Cardiac septum (tissue), 1 donor: ENCODE measurements around the gene PTPRE. TPM values are rescaled to one million over a fixed set of nuclear protein-coding genes. Genes with fewer than 3 reads are reported as not detected.

ENCODE experiments used
- DNase-seq: peaks from one replicate; pipeline ENCODE4 v3.0.0-alpha.2; 2020; ENCODE audit warnings: low spot score
- intact Hi-C: fragments of 100-400 bp; cut with DNase I; formaldehyde crosslinking; loops from one replicate; pipeline ENCODE4 v1.14.0; 2022
- total RNA-seq: library from RNA; stranded (reverse); fragmentation: NEBNext Ultra II Directional; extraction: Animal tissue kit (Norgen Biotek cat#: 25700); gene quantifications from one replicate; pipeline ENCODE4 v1.2.1, GENCODE V29; 2021
- donor health status: DM: no; HTN: no; CAD: no.

PTPRE gene
- total RNA-seq, 1 donor from 2014 or later = 51.1 TPM

DNA sequence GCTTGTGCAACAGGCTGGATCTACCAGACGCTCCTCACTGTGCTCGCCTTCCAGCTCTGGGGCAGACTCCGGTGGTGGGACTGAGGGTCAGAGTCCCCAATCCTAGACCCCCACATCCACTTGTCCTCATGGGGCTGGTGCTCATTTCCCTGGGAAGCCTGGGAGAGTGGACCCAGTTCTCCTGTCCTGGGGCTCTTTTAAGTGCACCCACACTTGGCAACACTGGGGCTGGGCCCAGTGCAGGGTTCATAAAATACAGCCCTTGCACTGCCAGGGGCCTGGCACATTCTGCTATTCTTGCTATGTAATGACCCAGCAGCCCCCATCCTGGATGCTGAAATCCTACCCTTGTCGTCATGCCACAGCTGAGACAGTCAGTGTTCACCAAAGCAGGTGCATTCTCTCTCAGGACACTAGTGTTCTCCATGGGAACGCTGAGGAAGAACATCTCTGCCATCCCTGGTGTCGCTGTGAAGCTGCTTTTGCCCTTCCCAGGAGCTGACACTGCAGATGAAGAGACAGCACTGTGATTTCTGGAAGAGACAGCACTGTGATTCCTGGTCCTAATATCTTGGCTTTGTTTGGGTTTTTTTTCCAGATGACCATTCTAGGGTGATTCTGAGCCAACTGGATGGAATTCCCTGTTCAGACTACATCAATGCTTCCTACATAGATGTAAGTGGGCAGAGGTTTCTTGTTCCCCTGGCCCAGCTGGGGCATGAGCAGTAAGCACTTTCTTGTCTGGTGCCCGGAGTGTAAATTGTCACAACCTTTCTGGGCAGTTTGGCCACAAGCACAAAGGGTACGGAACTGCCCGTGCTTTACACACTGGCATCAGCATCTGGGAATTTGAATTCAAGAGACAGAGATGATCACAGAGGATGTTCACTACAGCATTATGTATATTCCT lies 153.7 kb downstream of the PTPRE start:
- DNase-seq = peak; percentile 51
- intact Hi-C loops = no loop called here

DNA sequence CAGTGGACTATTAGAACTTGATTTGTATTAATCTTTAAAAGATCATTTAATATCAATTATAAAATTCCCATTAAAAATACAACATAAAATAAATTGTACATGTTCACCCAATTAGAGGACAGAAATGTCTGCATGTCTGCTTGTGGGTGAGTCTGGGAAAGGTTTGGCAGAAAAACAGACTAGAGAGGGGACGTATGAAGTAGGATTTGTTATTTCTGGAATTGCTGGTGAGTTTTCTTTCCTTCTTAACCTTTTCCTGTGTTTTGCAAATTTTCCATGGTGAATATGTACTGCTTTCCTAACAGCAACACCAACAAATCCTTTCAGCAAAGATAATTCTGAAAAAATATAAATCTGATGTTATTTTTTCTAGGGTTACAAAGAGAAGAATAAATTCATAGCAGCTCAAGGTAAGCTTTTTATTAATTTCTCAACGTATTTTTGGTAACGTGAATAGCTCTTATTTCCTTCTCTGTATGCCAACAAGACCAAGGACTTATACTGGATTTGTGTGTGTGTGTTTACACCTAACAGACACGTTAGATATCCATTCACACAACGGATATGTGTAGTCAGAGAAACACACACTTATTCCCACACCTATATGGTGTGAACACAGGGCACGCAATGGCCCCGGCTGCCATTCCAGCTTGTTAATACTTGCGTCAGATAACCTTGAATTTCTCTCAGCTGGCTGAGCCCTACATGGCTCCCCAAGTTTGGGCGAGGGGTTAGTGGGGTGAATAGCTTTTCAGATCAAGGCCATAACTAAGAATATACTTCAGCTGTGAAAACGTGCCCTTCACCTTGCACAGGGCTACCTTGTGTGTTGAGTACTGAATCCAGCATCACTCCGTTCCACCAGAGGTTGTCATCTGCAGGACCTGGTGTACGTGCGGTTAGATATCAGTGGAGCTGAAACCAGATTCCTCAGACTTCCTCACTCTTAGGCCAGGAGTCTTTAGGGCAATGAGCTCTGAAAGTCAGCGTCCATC lies 154.7 kb downstream of the PTPRE start:
- intact Hi-C loops = no loop called here
- peak; percentile 57 for DNase-seq

DNA sequence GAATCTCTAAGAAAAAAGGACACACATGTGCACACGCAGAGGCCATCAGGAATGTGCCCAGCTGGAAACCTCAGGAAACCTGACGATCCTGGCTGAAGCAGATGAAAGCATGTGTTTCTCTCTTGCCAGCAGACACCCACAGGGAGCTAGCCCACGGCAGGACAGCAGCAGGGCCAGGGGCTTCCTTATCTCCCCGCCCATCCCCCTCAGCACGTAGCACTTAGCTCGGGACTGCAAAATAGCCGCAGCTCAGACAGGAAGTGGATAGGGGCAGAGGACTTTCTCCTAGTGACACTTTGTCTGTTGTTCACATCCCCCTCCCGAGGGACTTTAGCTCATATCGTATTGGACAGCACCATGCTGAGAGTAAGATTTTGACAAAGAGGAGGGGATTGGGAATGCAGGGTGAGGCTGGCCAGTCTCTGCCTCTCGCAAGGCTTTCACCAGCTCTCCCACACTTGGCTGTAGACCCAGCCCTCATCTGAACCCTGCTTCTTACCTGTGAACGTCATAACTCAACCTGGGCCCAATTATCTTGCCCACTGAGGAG lies 155.5 kb downstream of the PTPRE start:
- DNase-seq = peak; percentile 79
- intact Hi-C loops = no loop called here

DNA sequence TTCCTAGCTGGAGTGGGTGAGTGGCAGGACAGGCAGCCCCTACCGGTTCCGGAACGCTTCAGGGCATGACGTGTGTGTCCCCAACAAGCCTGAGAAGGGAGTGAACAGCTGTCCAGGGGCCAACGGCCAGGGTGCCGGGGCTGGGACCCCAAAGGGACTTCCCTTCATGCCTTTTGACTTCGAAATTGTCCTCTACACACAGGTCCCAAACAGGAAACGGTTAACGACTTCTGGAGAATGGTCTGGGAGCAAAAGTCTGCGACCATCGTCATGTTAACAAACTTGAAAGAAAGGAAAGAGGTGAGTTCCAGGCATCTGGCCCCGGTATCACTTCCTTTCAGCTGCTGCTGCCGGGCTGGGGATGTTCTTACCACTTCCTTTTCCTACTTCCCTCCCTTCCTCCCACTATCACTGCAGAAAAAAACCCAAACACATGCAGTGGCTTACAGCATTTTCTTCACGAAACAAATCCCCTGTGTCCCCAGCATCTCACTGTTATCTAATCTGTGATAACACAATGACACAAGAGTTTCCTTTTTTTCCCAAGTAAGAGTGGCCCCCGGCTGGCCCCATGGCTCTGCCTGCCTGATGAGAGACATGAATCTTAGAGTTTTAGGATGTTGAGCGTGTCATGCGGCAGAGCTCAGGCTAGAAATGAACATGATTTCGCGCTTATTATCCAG lies 156.1 kb downstream of the PTPRE start:
- intact Hi-C loops = no loop called here
- DNase-seq = peak; percentile 83

DNA sequence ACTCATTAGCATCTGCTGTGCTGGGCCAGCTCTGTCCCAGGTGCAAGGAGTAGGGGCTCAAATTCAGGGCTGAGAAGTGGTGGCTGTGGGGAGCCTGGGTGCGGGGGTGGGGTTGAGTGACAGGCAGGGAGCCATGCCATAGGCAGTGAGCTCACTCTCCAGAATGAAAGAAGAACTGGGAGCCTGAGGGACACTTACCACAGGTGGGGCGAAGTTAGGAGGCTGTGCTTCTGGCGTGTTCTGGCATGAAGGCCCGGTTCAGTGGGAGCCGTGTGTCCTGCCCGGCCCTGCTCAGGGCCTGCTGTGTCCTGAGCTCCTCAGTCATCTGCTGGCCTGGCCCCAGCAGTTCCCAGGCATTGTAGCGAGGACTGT lies 156.8 kb downstream of the PTPRE start:
- intact Hi-C loops = no loop called here
- DNase-seq = peak; percentile 76

DNA sequence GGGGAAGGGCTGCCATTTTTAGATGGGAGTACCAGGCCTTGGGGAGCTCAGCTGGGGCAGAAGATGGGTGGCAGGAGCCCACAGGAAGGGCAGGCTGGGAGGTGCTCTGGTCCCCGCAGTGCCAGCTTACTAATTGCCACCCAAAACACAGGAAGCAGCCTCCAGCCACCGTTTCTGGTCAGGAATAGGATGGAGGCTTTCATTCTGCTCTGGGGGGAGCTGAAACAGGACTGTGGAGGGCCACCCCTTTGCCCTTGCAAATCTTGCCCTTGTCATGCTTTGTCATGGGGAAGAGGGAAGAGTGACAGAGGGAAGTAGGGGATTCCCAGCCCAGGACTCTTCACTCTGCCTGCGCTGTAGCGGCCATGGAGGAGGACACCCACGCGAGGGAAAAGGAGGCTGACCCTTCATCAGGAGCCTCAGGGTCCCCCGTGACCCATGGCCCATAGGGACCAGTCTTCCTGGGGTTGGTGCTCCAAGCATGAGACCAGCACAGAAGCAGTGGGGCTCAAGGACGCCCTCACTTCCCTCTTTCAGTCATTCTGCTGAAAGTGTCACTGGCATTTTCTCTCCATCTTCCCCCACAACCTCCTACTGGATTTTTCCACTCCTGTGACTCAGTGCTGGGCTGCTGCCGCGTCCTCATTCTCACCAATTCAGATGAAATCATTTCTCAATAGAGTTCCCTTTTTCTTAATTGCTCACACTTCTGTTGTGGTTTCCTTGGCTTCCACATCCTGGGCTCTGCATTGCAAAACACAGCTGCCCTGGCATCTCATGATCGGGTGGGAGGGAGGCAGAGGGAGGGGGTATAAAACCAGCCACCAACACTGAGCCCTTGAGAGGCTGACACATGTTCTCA lies 157.4 kb downstream of the PTPRE start:
- DNase-seq = peak; percentile 92
- intact Hi-C loops = no loop called here

DNA sequence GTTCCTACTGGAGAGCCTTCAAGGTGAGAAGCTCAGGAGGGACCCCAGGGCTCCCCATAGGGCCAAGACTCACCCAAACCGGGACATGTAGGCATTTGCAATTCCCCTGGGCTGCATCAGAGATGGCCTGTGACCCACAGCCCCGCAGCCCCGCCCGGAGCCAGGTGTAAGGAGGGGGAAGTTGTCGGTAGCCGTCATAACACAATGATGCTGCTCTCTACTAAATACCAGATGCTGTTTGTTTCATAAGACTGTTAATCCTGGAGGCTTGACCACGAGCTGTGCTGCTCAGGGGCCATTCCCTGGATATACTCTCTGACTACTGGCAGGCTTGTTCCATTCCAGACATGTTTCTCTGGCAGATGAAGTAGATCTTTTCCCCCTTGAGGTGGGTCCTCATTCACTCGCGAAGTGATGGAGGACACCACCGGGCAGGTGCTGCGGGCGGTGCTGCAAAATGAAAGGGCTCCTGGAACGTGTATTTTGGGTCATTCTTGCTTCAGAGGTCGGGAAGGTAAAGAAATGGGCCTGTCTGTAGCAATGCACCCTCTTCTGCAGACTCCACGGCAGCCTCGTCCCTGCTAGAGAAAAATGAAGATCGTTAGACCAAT lies 158.2 kb downstream of the PTPRE start:
- peak; percentile 85 for DNase-seq
- intact Hi-C loops = loop anchor here (5.0 kb wide), 1 partner anchor 48 kb away; no protein-coding TSS in a partner anchor

DNA sequence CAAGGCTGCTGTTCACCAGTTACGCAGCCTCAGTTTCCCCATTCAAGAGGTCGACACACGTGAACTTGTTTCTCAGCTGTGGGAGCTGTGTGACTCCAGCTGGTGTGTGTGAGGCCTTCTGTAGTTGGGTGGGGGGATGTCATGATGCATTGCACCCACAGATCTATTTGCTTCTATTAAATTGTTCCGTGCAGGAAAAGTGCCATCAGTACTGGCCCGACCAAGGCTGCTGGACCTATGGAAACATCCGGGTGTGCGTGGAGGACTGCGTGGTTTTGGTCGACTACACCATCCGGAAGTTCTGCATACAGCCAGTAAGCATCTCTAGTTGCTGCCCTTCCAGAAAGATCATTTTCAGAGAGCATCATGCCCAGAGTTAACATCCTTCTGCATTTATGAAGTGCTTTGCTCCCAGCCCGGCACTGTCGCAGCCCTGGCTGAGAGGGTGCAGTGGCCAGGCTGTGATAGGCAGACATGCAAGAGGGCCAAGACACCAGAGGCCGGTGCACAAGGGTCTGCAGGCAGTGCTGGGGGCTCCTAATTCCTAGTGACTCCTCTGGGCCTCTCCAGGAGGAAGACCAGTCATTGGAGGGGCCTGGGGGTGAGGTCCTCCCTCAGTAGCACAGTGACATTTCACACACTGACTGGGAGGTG lies 159.1 kb downstream of the PTPRE start:
- intact Hi-C loops = loop anchor here (5.0 kb wide), 1 partner anchor 49 kb away; no protein-coding TSS in a partner anchor
- DNase-seq = no peak

DNA sequence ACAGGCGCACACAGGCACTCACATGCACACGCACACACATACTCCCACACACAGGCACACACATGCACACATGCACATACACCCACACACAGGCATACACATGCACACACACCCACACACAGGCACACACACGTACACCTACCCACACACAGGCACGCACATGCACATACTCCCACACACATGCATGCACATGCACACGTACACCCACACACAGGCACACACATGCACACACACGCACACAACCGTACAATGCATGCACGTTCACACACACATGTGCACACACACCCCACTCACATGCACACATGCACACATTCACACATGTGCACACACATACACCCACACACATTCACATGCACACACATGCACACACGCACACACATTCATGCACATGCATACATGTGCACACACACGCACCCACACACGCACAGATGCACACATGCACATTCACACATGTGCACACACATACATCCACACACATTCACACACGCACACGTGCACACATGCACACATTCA lies 160.0 kb downstream of the PTPRE start:
- intact Hi-C loops = loop anchor here (5.0 kb wide), 1 partner anchor 50 kb away; no protein-coding TSS in a partner anchor
- no peak for DNase-seq

DNA sequence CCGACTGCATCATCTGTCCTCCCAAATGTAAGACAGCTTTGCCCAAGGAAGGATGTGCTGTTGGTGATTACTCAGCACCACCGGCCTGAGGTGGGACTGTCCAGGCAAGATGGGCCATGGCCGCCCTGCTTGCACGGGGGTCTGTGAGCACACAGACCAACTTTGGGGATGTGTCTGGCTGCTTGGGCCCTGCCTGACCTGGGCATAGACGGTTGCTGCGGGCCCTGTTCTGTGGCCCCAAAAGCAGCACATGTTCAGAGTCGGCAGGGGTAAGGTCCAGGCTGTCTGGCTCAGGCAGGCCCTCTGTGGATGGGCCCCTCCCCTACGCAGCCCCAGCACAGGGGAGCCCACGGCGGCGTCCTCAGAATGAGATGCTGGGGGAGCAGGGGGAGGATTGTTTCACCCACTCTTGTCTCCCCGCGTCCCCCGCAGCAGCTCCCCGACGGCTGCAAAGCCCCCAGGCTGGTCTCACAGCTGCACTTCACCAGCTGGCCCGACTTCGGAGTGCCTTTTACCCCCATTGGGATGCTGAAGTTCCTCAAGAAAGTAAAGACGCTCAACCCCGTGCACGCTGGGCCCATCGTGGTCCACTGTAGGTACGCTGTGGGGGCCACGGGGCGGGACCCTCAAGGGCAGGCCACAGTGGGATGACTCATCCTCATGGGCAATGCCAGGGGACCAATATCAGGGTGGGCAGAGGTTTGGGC lies 160.9 kb downstream of the PTPRE start:
- intact Hi-C loops = loop anchor here (2.0 to 5.0 kb wide), 2 partner anchors 37 to 51 kb away; no protein-coding TSS in a partner anchor
- DNase-seq = no peak

DNA sequence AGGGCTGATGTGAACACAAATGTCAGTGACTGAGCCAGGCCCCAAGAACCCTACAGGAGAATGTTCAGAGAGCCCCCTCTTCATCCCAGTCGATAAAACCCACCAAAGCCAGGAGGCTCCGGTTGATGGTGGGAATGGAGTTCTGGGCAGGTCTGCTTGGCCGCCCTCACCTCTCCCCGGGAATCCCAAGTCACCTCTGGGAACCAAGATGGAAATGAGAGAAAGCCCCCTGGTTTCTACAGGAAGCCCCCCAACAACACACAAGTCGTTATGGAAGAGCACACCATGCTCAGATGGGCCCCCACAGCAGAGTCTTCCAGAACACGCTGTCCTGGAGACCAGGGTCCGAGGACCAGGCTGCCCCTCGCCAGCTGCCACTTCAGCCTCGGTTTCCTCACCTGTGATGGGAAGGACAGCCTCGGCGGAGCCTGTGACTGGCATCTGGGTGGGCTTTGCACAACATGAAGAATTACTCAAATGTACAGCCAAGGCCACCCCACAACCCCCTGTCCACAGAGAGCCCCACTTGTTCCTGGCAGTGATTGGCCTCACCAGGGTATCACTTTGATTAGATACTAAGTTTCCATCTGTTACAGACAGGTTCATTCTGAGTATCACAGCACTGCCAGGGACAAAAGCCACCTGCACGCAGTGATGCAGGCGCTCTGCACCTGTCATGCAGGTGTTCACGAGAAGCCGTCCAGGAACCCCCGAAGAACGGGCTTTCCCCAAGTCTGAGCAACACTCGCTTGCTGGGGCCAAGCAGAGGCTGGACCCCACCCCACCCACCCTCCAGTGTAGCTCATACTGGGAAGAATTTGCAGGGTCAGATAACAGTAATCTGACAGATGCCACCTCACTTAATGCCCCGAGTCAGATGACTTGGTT lies 161.7 kb downstream of the PTPRE start:
- no peak for DNase-seq
- intact Hi-C loops = loop anchor here (1.0 to 5.0 kb wide), 3 partner anchors 38 to 162 kb away; no protein-coding TSS in a partner anchor

DNA sequence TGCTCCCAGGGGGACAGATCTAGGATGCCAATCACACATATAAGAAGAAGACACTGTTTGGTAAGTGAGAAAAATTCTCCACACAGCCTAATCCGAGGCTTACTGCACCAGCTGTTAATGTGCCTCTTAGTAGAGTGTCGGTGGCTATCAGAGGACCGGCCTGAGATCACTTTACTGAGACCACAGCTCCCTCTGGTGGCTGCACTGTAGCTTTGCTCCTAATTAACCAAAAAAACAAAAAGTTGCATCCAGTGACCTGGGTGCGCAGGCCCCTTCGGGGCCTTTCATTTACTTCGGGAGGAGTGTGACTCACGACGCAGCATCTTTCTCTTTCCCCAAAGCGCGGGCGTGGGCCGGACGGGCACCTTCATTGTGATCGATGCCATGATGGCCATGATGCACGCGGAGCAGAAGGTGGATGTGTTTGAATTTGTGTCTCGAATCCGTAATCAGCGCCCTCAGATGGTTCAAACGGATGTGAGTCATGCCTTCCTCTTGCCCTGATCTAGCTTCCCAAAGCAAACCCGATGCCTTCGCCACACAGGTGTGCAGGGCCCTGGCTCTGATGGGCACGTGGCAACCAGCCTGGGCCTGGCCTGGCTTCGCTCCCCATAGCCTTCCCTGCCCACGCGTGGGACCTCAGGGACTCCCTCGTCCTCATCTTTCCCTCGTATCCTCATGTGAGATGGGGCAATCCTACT lies 162.6 kb downstream of the PTPRE start:
- intact Hi-C loops = loop anchor here (1.0 to 5.0 kb wide), 3 partner anchors 39 to 163 kb away; no protein-coding TSS in a partner anchor
- DNase-seq = no peak

DNA sequence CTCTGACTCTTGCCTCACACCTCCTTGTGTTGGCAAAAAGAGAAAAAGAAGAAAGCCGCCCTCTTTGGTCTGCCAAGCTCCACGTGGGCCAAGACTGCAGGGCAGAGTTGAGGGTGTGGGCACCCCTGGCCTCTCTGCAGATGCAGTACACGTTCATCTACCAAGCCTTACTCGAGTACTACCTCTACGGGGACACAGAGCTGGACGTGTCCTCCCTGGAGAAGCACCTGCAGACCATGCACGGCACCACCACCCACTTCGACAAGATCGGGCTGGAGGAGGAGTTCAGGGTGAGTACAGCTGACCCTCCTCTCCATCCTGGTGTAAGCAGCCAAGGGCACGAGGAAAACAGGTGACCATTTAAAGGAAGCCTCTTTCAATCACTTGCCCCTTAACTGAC lies 163.3 kb downstream of the PTPRE start:
- no peak for DNase-seq
- intact Hi-C loops = no loop called here

DNA sequence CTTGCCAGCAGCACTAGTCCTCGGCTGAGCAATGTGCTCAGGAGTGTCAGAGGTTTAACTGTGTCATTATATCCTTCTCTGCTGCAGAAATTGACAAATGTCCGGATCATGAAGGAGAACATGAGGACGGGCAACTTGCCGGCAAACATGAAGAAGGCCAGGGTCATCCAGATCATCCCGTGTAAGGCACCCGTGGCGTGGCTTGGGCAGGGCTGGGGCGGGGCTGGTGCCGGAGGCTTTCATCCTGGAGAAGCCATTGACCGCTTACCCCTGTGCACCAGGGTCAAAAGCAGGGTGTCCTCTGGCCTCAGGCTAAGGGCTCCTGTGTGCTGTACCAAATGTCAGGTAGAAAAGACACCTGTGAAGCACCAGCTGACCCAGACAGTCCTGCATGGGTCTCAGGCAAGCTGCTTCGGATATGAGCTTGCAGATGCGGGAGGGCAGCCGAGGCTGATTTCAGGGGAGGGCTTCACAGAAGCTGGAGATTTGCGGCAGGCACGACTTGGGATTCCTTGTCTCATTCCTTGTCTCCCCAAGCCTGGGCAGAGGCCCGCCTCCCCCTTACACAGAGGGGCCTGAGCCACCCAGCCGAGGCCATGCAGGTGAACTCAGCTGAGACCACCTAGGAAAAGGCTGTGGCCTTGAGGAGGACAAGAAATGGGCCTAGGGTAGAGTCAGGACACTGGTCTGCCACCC lies 164.0 kb downstream of the PTPRE start:
- DNase-seq = no peak
- intact Hi-C loops = no loop called here
